ENCODE results near the gene ACOT7. TPM values are rescaled to one million over a fixed set of nuclear protein-coding genes. Genes with fewer than 3 reads are reported as not detected.

ACOT7 gene, protein sequence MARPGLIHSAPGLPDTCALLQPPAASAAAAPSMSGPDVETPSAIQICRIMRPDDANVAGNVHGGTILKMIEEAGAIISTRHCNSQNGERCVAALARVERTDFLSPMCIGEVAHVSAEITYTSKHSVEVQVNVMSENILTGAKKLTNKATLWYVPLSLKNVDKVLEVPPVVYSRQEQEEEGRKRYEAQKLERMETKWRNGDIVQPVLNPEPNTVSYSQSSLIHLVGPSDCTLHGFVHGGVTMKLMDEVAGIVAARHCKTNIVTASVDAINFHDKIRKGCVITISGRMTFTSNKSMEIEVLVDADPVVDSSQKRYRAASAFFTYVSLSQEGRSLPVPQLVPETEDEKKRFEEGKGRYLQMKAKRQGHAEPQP
- total RNA-seq (ENCODE audit: low replicate concordance), result 31.8 and 40.0 TPM in 2 replicates
- long read RNA-seq, transcript ACOT7-210 (9 exons, 1,403 nt), result major isoform, 35 of 76 reads
- long read RNA-seq, transcript ACOT7-203 (9 exons, 1,432 nt), result minor isoform, 33 of 76 reads
- long read RNA-seq, partial matches to known transcripts, result 4 of 76 reads
- long read RNA-seq, other reads (novel, unspliced or antisense), result 4 of 76 reads

DNA sequence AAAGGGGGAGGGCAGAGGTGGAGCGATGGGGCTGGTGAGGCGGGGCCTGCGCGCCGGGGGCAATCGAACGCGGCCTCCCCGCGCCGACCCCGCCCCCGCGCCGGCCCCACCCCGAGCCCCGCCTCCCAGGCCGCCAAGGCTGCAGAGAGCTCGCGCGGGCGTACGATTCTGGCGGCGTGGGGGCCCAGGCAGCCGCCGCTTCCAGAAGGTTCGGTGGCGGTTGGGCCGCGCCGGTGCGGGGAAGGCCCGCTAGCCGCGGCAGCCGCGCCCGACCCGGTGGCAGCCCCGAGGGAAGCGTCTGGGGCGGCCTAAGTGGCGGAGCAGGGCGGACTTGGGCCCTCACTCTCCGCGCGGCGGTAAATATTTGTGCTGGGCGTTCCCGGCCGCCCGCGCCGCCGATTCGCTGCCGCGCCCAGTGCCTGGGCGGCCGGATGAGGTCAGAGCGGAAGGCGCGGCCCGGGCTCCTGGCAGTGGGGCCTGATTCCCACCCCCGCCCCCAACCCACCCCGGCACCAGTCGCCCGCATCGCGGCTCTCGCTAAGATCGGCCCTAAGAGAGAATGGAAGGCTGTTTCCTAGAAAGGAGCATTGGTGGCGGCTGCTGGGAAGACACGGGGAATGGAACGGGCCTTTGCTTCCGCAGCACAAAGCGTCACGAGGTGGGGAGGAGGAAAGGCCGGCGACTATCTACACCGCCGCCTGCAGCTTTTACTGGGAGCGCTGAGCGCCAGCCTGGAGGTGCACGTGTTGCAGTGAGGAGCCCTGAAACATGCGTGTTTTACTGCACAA, at the start of gene ACOT7:
ACOT7 (minus strand) TSS at position 368 of the 788 bp plus-strand sequence. CDS start 368 bp downstream, outside the sequence.
- no peaks in the 10 kb centered on the region for H3K36me3 Mint-ChIP-seq
- H3K27ac Mint-ChIP-seq, result peak within 1 kb of the TSS; percentile 95
- peak within 1 kb of the TSS; percentile 88 for H3K4me3 Mint-ChIP-seq
- TF ChIP-seq, protein P1, sequence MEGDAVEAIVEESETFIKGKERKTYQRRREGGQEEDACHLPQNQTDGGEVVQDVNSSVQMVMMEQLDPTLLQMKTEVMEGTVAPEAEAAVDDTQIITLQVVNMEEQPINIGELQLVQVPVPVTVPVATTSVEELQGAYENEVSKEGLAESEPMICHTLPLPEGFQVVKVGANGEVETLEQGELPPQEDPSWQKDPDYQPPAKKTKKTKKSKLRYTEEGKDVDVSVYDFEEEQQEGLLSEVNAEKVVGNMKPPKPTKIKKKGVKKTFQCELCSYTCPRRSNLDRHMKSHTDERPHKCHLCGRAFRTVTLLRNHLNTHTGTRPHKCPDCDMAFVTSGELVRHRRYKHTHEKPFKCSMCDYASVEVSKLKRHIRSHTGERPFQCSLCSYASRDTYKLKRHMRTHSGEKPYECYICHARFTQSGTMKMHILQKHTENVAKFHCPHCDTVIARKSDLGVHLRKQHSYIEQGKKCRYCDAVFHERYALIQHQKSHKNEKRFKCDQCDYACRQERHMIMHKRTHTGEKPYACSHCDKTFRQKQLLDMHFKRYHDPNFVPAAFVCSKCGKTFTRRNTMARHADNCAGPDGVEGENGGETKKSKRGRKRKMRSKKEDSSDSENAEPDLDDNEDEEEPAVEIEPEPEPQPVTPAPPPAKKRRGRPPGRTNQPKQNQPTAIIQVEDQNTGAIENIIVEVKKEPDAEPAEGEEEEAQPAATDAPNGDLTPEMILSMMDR (conservative IDR thresholded peaks at IDR 0.05), result no peak
- DNase-seq (ENCODE audit: extremely low spot score, unreplicated experiment), result peak; percentile 89
- H3K27me3 Mint-ChIP-seq, result peaks cover 10% of the 10 kb centered on the region
- H3K4me1 Mint-ChIP-seq (ENCODE audit: unreplicated experiment), result peaks cover 14% of the 10 kb centered on the region
- no peaks in the 10 kb centered on the region for H3K9me3 Mint-ChIP-seq

- peak overlapping the region; percentile 55 for H3K4me3 Mint-ChIP-seq
- no peaks in the 10 kb centered on the region for H3K9me3 Mint-ChIP-seq
- no peaks in the 10 kb centered on the region for H3K36me3 Mint-ChIP-seq
- TF ChIP-seq, protein P1 (conservative IDR thresholded peaks at IDR 0.05), result no peak
- H3K4me1 Mint-ChIP-seq (ENCODE audit: unreplicated experiment), result peaks cover 16% of the 10 kb centered on the region
- peaks cover 26% of the 10 kb centered on the region for H3K27me3 Mint-ChIP-seq
- no peak for DNase-seq (ENCODE audit: extremely low spot score, unreplicated experiment)
- H3K27ac Mint-ChIP-seq, result no peak overlapping the region
Observed at GRCh38 chr1:6441586-6441985, 48.0 kb upstream of the ACOT7 start.

GRCh38 chr1:6440198-6441126, 46.9 kb upstream of the ACOT7 start:
- Mint-ChIP-seq H3K4me3 (peak overlapping the region; percentile 55), H3K4me1 (ENCODE audit: unreplicated experiment) (peaks cover 16% of the 10 kb centered on the region), H3K9me3 (no peaks in the 10 kb centered on the region), H3K27ac (no peak overlapping the region), H3K36me3 (no peaks in the 10 kb centered on the region), H3K27me3 (peaks cover 23% of the 10 kb centered on the region)
- DNase-seq (ENCODE audit: extremely low spot score, unreplicated experiment), result no peak
- TF ChIP-seq, protein P1 (conservative IDR thresholded peaks at IDR 0.05), result peak; percentile 67

GRCh38 chr1:6438047-6438525, 44.5 kb upstream of the ACOT7 start:
- Mint-ChIP-seq H3K36me3 (no peaks in the 10 kb centered on the region), H3K27me3 (peaks cover 28% of the 10 kb centered on the region), H3K27ac (peak overlapping the region; percentile 85), H3K4me3 (peak overlapping the region; percentile 80), H3K4me1 (ENCODE audit: unreplicated experiment) (peaks cover 17% of the 10 kb centered on the region), H3K9me3 (no peaks in the 10 kb centered on the region)
- TF ChIP-seq, protein P1 (conservative IDR thresholded peaks at IDR 0.05), result peak; percentile 96
- no peak for DNase-seq (ENCODE audit: extremely low spot score, unreplicated experiment)

Data from type B pancreatic cell (in vitro differentiated cells).